GM19395 (cell line): ENCODE measurements around the gene VWDE.
A peak's percentile ranks its signal among the peaks of the same experiment; 100 is the strongest.
"Not testable (repeated sequence)": the region's sequence is repeated elsewhere in the genome, so short reads cannot be mapped to it uniquely, and the experiment has no call there.

Experiments
- ATAC-seq: cut with Tn5 transposase; IDR thresholded peaks from one replicate; pipeline ENCODE4 v1.9.1; 2021; ENCODE audit warnings: mild to moderate bottlenecking, moderate library complexity; ENCODE audit not compliant: unreplicated experiment

The VWDE gene

DNA sequence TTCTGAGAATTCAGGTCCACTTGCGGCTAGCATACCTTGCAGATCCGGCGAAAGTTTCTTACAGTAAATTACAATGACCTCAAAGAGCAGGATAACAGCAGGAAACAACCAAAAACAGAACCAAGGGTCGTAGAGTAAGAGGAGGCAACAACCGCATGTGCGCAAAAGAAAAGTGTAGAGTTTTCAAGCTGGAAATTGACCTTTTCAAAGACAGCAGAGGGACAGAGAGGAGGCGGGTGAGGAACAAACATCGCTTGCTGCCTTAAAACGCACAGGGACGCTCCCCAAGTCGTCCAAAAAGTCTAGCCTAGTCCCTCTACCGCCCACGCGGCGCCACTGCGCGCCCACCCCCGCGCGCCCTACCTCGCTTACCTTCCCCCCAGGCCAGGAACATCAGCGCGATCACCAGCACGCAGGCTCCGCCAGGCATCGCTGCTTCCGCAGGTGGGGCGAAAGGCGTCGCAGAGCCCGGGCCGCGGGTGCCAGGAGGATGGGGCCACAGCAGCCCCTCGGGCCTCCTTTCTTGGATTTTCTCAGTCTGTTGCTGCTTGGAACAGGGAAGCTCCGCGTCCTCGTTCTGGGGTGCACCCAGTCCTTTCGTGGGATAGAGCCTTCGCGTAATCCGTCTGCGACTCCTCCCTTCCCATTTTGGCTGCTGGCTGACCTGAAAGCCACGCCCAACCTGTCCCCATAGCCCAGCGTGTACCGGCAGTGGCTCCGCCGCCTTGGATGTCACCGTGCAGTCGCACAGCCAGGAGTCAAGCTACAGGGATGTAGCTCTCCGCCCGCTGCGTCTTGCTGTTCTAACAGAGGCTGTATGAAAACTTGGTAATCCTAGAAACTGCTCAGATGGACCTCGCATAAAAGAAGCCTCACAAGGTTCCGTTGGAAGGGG lies at the start of gene VWDE:
TSS of gene VWDE (minus strand) at position 579 of the 895 bp plus-strand sequence. CDS start at position 430, 149 bp downstream.
- peak; percentile 65 for ATAC-seq

DNA sequence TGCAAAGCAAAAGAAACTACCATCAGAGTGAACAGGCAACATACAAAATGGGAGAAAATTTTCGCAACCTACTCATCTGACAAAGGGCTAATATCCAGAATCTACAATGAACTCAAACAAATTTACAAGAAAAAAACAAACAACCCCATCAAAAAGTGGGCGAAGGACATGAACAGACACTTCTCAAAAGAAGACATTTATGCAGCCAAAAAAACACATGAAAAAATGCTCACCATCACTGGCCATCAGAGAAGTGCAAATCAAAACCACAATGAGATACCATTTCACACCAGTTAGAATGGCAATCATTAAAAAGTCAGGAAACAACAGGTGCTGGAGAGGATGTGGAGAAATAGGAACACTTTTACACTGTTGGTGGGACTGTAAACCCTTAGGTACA lies 49.5 kb upstream of the VWDE start:
- not testable (repeated sequence) for ATAC-seq

DNA sequence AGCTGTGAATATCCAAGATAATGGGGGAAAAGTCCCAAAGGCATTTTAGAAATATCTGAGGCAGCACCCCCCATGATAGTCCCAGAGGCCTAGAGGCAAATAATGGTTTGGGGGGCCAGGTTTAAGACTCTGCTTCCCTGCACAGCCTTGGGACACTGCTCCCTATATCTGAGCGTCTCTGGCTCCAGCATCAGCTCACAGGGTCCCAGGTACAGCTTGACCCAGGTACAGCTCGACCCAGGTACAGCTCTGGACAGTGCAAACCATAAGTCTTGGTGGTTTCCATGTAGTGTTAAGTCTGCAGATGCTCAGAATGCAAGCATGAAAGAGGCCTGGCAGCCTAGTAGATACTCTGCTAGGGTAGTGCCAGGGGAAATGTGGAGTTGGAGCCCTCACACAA lies 47.0 kb upstream of the VWDE start:
- ATAC-seq = no peak

DNA sequence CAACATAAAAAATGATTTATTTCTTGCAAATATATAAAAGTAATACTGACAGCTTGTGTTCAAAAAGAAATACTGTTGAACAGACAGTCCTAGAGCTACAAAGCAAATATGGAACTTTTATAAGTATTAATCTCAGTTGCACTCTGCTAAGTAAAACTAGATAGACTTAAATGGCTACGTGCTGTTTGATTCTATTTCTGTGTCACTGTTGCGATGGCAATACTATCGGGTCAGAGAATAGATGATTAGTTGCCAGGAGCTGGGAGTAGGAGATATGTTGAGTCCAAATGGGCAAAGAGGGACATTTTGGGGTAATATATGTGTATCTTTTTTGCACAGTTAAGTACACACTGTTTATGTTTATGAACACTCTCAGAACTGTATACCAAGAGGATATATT lies 41.1 kb upstream of the VWDE start:
- no peak for ATAC-seq

DNA sequence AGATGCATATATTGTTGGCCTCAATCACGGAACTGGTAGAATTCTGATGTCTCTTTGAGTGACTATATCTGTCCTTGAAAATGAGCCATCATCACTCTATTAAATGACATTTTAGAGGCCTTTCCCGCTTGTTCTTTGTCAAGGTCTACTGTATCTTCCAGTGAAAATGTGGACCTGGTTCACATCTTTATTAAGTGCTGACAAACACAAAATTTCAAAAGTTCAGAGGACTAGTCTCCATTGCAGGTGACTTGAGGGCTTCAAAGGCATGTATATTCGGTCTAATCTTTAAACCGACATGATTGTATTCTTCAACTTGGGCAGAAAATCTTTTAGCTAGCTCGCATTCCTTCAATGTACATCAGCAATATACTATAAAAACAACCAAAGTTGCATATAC lies 36.6 kb upstream of the VWDE start:
- ATAC-seq = no peak

DNA sequence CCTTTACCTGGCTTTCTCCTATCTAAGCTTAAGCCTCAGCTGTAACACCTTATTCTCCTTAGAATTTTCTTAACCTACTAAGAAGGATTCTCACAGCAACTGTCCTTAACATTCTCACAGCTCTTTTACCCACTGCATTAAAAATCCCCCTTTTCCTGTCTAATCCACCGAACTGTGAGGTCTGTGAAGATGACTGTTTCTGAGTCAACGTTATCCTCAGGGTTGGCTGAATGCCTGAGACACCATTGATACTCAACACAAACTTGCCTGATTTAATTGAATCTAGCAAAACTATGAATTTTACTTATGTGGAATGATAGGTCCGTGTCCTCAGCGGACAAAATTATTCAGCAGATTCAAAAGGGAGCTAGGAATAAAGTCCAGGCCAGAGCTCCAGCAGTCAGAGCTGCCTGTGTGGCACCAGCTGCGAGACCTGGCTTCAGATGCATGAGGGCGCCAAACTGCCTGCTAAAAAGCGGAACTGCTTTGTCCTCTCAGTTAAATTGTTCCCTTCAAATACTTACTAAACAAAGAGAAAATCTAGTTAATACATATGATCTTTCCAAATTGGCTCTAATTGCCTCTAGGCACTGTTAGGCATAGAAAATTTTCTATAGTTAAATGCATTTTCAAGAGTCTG lies 33.4 kb upstream of the VWDE start:
- ATAC-seq = no peak

DNA sequence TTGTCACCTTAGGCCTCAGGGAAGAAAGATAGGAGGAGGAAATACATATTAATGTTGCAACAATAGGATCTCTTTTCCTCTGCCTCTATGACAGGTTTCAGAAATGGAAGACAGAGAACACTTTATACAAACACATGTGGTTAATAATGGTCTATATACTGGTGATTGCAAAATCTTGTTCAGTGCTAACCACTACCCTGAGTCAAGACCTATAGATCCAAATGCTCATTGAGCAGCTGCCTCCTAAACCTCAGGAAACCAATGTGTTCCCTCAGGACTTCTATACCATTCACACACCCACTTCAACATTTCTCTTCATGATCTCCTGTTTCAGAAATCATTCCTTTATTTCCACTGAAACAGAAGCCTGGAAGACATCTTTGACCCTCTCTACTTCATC lies 32.5 kb upstream of the VWDE start:
- ATAC-seq = no peak

DNA sequence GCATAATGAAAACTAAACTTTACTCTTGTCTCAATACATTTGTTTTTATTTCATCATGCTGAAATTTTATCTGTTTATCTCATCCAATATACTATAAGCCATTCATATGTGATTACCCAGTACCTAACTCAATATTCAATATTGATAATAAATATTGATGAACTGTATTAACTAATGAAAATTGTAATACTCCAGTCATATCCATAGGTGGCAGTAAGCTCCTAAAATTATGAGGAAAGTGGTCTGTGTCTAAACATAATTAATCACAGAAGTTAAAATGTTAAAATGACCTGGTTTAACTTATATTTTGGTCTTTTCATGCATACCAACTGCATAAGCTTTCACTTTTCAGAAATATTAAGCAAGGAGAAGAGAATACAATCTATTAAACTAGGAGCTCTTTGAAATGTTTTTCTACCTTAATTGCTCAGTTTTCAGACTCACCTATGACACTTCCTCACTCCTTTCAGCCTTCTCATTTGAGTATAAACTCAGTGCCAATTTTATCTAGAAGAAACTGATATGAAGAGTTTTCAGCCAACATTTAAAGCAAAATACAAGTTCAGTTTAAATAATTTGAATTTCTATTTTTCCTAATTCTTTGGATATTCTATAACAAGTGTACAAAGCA lies 30.5 kb upstream of the VWDE start:
- ATAC-seq = peak; percentile 77

DNA sequence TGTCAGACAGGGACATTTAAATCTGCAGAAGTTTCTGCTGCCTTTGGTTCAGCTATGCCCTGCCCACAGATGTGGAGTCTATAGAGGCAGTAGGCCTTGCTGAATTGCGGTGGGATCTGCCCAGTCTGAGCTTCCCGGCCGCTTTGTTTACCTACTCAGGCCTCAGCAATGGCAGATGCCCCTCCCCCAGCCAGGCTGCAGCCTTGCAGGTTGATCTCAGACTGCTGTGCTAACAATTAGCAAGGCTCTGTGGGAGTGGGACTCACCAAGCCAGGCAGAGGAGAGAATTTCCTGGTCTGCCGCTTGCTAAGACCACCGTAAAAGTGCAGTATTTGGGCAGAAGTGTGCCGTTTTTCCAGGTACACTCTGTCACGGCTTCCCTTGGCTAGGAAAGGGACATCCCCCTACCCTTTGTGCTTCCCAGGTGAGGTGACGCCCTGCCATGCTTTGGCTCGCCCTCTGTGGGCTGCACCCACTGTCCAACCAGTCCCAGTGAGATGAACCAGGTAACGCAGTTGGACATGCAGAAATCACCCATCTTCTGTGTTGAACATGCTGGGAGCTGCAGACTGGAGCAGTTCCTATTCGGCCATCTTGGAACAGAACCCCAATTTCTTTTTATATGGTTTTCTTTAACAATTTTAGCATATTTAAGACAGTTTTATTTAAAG lies 28.4 kb upstream of the VWDE start:
- ATAC-seq = no peak

DNA sequence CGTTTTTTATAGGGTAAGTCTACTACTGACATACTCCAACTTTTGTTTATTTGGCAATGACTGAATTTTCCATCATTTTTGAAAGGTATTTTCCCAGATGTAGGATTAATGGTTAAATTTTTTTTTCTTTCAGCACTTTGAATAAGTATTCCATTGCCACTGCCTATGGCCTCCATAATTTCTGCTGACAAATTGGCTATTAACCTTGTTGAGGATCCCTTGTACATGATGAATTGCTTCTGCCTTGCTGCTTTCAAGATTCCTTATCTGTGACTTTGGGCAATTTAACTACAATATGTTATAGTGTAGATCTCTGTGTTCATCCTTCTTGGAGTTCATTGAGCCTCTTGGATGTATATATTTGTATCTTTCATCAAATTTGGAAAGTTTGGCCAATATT lies 21.6 kb upstream of the VWDE start:
- ATAC-seq = no peak

DNA sequence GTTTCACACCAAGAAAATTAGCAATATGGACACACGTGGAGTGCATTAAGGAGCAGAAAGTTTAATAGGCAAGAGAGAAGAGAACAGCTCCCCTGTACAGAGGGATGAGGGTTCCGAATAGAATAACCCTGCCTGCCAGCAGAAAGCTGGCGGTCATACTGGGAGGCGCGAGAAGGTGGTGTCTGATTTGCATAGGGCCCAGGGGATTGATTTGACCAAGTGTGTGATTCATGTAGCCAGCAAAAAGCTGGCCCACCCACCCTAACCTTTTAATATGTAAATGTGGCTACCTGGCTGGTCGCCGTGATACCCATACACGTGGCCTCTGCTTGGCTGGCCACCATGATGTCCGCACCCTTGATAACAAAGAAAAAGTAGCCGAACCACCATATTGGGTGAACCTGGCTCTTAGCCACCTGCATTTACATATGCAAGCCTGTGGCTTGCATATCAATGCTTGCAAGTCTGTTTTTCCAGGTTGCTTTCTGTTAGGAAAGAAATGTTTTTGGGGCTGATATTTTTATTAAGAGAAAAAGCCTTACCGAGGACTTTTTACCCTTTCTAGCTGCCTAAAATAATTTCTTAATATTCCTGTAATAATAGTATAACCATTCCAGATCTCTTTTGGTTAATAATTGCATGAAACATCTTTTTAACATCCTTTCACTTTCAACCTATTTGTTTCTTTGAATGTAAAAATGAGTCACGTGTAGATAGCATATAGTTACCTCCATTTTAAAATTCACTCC lies 20.5 kb upstream of the VWDE start:
- no peak for ATAC-seq

DNA sequence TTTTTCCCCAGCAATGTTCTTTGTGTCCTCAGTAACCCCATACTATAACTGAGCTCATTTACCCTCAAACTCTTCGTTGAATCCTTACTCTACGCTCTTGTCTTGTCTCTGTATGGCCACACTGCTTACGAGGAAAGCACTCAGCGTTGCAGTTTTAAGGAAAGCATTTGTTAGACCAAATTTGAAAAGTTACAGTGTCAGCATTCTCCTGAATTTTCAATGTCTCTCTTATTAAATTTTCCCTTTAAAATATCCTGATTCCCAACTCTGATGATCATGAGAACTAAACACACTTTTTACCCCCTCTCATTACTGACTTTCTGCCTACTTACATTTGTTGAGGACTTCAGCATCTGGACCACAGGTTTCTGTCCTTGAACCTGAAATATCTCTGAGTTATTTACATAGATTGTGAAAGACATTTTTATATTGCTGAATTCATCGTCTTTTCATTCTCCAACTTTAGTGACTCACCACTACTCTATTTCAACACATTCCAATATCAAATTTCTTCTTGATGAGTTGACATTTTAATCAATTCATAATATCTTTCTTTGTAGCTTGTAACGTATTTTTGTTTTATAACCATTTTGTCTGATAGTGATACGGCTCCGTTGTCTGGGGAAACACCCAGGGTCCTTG lies 19.8 kb upstream of the VWDE start:
- no peak for ATAC-seq

DNA sequence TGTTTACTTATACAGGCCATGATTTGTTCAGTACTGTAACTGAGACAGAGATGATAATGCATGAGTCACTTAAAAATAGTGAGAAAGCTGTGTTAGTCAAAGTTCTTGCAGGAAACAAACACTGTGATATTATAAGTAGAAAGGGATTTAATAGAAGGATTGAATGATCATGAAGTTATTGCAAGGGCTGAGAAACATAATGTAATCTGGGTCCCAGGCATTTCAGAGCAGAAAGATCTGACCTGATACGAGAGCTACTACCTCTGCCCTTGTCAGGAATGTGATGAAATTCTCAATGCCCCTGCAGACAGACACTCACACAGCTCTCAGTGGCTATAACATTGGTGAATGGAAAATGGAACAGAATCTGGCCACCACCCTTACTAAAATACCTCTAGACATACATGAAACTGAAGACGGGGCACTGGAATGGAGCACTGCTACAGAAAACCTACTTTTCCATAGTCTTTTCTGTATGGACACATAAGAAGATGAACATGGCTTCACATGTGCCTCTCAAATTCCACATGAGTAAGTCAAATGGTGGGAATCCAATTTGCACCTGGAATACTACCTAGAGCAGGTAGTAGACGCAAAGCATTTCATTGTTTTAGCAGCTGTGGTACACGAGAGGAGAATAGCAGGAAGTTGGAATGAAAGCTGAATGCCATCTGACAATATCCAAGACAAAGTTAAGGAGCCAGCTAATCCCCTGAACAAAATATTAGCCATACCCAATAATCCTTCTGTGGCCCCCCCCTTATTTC lies 19.1 kb upstream of the VWDE start:
- no peak for ATAC-seq

DNA sequence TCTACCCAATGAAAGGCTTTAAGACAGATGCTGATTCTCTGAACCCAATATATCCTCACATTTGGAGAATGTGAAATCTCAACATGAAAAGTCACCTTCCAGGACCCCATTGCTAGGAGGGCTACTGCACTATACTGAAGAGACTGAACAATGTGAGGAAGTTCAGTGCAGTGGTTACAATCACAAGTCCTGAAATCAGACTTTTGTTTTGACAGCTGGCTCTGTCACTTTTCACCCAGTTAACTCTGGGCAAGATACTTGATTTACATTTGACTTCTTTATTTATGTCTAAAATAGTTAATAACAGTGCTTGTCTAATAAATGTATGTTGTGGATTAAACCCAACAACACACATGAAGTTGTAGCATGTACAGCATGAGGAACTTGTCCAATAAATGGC lies 14.8 kb upstream of the VWDE start:
- no peak for ATAC-seq

DNA sequence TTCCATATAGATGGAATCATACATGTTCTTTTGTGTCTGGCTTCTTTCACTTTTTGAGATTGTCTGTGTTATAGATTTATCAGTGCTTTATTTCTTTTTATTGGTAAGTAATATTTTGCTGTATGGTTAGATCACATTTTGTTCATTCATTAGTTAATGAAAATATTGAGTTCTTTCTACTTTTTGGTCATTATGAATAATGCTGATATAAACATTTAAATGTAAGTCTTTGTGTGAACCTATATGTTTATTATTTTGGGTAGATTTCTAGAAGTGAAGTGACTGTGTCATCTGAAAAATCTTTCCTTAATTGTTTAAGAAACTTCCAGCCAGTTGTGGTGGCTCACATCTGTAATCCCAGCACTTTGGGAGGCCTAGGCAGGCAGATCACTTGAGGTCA lies 11.4 kb upstream of the VWDE start:
- no peak for ATAC-seq

DNA sequence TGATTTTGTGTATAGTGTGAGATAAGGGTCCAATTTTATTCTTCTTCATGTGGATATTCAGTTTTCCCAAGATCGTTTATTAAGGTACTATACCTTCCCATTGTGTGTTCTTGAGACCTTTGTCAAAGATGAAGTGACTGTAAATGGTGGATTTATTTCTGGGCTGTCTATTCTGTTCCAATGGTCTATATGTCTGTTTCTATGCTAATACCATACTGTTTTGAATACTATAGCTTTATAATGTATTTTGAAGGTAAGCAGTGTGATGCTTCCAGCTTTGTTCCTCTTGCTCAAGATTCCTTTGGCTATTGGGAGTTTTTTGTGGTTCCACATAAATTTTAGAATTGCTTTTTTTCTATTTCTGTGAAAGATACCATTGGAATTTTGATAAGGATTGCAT lies 8.7 kb upstream of the VWDE start:
- no peak for ATAC-seq

DNA sequence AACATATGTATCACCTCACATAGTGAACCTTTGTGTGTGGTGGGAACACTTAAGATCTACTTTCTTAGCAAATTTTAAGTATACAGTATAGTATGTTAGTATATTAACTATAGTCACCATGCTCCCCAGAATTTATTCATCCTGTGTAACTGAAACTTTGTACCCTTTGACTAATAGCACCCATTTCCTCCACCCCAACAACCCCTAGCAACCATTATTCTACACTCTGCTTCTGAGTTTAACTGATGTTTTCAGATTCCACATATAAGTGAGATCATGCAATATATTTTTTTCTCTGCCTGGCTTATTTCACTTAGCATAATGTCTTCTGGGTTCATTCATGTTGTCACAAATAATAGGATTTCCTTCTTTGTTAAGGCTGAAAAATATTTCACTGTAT lies 6.9 kb upstream of the VWDE start:
- no peak for ATAC-seq

DNA sequence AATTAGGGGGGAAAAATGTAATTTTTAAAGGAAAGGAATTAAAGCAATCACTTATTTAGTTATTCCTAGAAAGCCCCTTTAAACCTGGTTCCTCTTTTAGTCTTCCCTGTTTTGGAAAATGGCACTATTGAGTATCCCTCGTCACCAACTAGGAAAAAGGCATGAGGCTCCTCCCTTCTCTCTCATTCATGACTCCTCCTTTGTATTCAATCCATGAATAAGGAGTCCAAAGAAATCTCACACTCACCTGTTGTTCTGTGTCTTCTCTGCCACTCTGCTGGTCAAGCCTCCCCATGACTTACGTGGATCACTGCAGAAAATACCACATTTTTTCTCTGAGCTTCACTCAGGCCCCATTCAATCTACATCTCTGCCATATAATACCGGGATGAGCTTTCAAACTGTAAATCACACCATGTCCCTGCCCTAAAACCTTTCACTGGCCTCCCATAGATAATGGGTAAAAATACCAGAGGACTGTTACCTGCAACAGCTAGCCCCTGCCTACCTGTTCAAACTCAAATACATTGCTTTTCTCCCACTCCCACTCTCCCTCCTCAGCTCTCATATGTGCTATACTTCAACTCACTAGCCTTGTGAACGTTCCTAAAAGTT lies 5.5 kb upstream of the VWDE start:
- no peak for ATAC-seq

DNA sequence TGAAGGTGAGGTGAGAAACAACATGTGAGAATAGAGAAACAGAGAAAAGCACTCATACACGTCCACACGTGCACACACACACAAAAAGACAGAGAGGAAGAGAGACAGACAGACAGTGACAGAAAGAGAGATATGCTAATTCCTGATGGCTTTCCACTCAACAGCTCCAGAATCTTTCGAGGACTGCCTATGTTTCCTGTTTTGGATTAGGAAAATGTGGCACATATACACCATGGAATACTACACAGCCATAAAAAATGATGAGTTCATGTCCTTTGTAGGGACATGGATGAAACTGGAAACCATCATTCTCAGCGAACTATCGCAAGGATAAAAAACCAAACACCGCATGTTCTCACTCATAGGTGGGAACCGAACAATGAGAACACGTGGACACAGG lies 4.0 kb upstream of the VWDE start:
- ATAC-seq = not testable (repeated sequence)
